ENCODE measurements around the gene AEN.

The AEN gene

DNA sequence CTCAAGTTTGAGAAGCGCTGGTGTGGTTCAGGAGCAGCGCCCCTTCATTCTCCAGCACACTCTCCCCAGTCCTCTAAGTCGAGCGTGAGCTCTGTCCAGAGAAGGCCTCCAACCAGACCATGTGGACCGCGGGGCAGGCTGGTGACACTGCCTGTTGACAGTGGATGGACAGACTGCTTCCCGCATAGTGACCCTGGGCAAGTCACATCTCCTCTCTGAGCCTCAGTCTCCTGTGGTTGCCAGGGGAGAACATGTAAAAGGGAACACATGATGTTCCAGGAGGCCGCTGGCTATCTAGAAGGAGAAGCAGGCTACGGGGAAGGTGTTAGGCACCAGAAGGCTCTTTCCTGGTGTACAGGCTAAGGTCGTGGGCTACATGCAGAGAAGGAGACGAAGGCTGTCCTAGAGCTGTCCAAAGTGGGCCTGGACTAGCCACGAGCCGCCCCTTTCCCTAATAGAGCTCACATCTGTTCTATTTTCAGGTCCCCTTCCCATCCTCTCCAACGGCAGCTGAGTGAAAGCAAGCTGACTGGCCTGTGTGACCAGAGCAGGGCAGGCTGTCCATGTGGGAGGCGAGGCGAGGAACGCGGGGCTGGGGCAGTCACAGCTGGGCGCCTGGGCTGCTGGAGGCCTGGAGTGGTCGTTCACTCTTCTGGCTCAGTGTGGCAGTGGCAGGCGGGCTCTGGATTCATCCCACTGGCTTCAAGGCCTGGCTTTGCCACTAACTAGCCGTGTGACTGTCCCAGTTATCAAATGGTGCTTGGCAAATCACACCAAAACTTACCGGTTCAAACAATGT lies 28.8 kb downstream of the AEN start:
- no peak for DNase-seq (ENCODE audit: low spot score)

GRCh38 chr15:88650556-88650955 lies 29.4 kb downstream of the AEN start:
- no peak for DNase-seq (ENCODE audit: low spot score)

DNA sequence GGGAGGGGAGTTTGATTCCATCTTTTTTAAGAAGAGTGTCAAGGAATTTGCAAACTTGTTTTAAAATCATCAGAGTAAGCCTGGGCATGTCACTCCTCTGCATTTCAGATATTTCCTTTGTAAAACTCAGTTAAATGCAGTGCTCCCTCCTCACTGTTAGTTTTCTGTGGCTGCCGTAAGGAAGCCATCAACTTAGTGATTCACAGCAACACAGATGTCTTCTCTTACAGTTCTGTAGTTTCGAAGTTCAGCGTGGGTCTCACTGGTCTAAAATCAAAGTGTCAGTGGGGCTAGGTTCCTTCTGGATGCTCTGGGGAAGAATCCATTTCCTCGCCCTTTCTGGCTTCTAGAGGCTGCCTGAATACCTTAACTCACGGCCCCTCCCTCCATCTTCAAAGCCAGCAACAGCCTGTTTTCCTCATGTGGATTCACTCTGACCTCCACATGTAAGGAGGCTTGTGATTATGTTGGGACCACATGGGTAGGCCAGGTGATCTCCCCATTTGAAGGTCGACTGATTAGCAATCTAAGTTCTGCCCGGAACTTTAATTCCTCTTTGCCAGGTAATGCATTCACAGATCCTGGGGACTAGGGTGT lies 30.1 kb downstream of the AEN start:
- no peak for DNase-seq (ENCODE audit: low spot score)

GRCh38 chr15:88651971-88652370 lies 30.8 kb downstream of the AEN start:
- DNase-seq (ENCODE audit: low spot score): no peak

DNA sequence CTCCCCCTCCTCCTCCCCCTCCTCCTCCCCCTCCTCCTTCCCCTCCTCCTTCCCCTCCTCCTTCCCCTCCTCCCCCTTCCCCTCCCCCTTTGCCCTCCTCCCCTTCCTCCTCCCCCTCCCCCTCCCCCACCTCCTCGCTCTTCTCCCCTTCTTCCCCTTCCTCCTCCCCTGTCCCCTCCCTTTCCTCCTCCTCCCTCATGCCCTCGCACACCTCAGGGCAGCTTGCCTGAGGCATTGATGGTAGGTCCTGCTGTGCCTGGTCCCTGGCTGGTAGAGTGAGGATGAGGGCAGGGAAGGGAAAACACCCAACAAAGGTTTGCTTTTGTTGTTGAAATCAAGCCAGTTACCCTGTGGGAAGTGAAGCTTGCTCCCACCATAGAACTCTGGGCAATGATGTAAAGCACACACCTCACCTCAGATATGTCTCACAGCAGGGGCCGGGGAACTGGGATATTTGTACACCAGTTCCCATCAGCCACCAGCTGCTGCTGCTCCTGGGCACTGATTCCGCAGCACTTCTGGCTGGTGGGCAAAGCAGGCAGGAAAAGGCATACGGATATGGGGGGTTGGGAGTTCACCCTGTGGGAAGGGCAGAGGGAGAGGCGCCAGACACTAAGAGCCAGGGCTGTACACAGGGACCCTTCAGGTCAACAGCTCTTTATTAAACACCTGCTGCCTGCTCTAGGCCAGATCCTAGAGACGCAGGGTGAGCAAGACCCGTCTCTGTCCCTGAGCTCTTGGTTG lies 31.5 kb downstream of the AEN start:
- DNase-seq (ENCODE audit: low spot score): no peak

DNA sequence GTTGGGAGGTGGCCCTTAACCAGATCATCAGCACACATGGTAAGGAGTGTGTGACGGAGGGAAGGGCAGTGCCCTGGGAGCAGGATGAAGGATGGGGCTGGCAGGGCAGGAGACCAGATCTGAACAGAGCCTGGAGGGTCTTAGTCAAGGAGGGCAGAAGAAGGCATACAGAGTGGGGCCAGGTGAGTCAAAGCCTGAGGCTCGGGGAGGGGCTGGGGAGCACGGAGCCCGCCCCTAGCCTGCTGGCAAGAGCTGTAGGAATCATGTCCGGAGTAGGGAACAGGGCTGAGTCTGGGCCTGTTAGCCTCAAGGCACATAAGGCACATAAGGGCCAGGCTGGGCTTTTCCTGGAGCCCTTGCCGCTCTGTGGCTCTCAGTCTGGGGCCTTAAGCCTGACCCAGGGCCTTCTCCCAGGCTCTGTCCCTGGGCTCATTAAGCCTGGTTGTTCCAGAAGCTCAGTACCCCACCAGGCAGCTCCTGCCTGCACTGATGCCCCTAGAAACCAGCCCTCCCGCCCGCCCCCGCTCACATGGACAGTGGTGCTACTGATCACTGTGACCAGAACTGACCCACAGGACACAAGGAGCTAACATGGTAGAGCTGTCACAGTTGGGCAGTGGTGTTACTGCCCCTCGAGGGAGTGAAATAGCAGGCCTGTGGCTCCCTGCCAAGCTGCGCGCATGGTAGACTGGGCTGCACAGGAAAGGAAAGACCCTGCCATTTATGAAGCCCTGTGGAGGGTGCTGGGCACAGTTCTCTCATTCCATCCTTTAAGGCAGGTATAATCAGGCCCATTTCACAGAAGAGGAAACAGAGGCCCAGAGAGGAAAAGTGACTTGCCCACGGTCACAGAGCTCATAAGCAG lies 32.3 kb downstream of the AEN start:
- no peak for DNase-seq (ENCODE audit: low spot score)

DNA sequence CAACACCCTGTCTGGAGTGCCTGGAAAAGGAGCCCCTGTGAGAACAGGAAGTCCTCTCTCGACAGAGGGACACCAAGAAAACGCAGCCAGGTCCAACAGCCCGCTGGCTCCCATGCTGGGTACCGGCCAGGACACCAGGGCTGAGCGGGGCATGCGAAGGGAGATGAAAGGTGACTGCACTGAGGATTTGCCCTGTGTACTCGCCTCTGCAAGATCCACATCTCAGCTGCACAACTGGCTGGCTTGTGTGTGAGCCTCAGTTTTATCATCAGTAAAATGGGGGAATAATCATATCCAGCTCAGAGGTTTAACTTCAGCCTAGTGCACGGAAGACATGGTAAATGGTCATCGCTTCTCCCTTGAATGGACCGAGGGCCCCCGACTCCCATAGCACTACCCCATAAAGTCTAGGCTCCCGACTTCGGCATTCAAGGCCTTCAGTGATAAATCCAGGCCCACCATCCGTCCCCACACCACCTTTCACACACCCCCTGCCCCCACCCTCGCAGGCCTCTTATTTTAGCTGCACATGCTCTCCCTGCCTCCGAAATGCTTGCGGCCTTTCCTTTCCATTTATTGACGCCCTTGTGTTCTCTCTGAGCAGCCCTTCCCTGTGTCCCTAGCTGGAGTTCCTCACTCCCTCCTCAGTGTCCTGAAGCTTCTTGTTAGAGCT lies 33.4 kb downstream of the AEN start:
- no peak for DNase-seq (ENCODE audit: low spot score)

DNA sequence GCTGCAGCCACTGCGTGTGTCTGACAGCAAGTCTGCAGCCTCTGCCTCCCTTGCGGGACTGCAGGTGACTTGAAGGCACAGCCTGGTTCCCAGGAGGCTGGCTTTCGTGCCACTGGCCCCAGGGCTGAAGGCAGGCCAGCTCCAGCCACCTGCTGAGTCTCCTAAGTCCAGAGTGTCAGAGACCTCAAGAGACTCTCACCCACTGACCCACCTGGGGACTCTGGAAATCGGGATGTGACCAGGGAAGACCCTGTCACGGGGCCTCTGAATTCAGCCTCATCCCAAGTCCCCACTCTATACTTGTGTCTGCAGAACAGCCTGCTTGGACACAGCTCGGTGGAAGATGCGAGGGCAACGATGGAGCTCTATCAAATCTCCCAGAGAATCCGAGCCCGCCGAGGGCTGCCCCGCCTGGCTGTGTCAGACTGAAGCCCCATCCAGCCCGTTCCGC lies 34.0 kb downstream of the AEN start:
- no peak for DNase-seq (ENCODE audit: low spot score)

DNA sequence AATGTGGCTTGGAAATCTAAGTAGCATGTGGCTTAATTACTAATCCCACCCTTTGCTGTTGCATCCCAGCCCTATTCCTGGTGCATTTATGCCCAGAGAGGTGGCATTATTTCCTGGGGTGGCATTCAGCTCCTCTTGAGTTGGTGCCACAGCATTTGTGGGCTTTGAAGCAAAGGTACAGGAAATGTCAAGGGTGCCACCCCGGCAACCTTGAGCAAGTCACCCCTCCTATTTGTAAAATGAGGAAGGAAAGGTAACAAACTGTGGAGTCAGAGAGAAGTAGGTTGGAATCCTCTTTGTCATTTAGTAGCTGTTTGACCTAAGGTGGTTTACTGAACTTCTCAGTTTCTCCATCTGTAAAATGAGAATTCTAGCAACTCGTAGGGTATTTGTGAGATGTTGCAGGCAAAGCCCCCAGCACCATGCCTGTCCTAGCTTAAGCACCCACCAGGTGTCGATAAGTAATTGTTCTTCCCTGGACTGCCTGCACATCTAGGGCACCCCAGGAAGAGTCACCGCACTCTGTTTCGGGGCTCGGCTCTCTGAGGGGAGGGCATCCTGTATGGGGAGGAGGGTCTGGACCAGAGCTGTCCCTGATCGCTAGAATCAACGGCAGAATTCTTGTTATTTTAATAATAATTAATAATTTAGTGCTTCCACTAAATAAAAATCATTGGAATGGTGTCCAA lies 34.8 kb downstream of the AEN start:
- no peak for DNase-seq (ENCODE audit: low spot score)

GRCh38 chr15:88656760-88657221 lies 35.7 kb downstream of the AEN start:
- no peak for DNase-seq (ENCODE audit: low spot score)

DNA sequence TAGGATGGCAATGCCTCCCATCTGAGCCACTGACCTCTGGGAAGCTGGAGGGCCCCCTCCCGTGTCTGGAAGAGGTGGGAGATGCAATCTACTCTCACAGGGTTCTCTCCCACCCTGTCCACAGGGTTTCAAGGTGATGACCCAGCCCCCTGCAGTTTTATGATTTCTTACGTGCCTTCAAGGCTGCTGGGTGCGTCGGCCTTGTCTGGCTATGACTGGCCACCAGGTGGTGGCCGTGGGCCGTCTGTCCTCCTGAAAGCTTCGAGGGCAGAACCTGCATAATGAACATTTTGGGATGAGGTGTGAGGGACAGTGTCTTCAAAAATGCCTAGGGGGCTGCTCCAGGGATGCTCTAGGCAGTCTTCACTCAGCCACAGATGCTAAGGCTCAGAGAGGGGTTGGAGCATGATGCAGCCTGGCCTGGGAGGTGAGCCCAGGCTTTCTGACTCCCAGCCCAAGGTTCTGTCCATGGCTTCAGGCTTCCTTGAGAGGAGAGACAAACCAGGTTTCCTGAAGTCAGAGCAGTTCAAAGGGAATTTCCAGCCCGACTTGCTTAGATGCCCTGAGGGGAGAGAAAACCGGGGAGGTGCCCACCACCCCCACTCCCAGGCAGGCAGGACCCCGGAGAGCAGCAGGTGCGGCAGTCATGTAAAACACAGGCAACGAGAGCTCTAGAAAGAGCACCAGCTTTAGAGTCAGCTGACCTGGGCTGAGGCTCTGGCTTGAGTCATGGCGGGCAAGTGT lies 36.4 kb downstream of the AEN start:
- no peak for DNase-seq (ENCODE audit: low spot score)

- no peak for DNase-seq (ENCODE audit: low spot score)
Observed at GRCh38 chr15:88658070-88658965, 37.2 kb downstream of the AEN start.

DNA sequence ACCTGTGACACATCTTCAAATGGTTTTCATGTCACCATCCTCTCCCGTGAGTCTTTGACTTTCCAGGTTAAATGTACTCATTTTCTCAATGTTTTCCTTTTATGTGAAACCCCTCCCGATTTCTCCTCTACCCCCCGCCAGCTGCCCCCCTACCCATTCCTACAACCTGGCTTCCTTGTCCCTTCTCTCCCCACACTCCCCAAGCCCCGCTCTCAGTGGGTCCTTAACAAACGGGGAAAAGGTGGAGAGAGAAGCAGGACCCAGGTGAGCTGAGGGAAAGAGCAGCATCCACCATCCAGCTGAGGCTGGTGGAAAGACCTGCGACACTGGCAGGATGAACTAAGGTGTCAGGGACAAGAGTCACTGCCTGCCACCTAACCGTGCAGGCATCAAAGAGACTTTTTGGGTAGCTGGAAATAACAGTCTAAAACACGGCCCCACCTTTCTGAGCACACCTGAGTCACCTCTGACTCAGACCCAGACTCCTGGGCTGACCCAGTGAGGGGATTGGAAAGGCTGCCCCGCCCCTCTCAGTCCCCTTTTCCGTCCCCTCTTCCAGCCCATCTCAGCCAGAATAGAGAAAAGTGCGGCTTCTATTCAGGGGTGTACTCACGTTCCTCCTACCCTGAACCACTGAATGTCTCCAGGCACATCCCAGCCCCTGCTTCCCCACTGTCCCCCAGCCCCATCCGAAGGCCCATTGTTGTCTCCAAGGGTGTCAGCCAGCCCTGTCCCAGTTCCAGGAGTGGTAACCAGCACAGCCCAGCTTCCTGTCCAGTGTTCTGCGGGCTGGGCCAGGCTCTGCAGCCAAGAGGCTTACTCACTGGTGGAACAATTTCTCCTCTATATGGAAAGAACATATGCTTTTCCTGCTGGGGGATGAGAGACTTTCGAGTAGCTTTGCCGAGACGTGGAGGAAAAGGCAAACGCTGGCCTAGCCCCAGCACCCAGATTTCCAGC lies 38.1 kb downstream of the AEN start:
- no peak for DNase-seq (ENCODE audit: low spot score)

GRCh38 chr15:88661041-88661700 lies 40.0 kb downstream of the AEN start:
- DNase-seq (ENCODE audit: low spot score): no peak

- no peak for DNase-seq (ENCODE audit: low spot score)
Observed at GRCh38 chr15:88661761-88662556, 40.8 kb downstream of the AEN start.

GRCh38 chr15:88663141-88663621 lies 42.0 kb downstream of the AEN start:
- DNase-seq (ENCODE audit: low spot score): no peak
